Upper lobe of left lung (tissue), 4 donors: ENCODE results near the gene SLC36A2.

Source experiments
- POLR2AphosphoS5 ChIP-seq, 2 donors: sonication (generic); formaldehyde crosslinking; IDR thresholded peaks; one replicate each; pipeline ENCODE4 v1.5.1; 2017; ENCODE audit warnings: antibody characterized with exemption in 2 of 2
- TF ChIP-seq, protein P1 (sequence below), 6 experiments: fragments of 450-650 bp in 4 of 6; fragments of 200-600 bp in 2 of 6; sonication (generic) in 2 of 6; IDR thresholded peaks; one replicate each; pipeline ENCODE4 v1.5.1; 2016 to 2019; ENCODE audit warnings: antibody characterized with exemption in 6 of 6

DNA sequence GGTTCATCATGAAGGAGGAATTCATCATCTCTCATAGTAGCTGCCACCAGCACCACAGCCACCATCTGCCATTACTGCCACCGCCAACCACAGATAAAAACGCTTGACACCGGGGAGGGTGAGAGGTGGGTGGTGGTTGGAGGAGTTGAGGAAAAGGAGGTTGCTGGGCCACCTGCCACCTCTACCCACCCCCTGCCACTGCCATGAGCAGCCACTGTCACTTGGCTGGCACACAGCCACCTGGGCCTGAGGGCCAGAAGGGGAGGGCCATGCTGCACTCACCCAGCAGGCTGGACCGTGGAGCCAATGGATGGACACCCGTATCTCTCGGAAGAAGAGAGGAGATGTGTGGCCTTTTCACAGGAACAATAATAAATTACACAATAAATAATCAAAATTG is 31.3 kb upstream of the SLC36A2 start:
- TF ChIP-seq, protein P1, sequence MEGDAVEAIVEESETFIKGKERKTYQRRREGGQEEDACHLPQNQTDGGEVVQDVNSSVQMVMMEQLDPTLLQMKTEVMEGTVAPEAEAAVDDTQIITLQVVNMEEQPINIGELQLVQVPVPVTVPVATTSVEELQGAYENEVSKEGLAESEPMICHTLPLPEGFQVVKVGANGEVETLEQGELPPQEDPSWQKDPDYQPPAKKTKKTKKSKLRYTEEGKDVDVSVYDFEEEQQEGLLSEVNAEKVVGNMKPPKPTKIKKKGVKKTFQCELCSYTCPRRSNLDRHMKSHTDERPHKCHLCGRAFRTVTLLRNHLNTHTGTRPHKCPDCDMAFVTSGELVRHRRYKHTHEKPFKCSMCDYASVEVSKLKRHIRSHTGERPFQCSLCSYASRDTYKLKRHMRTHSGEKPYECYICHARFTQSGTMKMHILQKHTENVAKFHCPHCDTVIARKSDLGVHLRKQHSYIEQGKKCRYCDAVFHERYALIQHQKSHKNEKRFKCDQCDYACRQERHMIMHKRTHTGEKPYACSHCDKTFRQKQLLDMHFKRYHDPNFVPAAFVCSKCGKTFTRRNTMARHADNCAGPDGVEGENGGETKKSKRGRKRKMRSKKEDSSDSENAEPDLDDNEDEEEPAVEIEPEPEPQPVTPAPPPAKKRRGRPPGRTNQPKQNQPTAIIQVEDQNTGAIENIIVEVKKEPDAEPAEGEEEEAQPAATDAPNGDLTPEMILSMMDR (IDR thresholded peaks at IDR 0.05): no peak
- TF ChIP-seq POLR2AphosphoS5 (IDR thresholded peaks at IDR 0.05): no peak
